Mesodermal cell (in vitro differentiated cells): ENCODE measurements around the gene ZNF37A. TPM values are rescaled to one million over a fixed set of nuclear protein-coding genes. Genes with fewer than 3 reads are reported as not detected.
"Not testable (repeated sequence)": the region's sequence is repeated elsewhere in the genome, so short reads cannot be mapped to it uniquely, and the experiment has no call there.

ENCODE experiments used
- H3K27ac ChIP-seq: 2 replicates; pipeline ENCODE4 v1.7.0; 2013; ENCODE audit warnings: mild to moderate bottlenecking, low read depth, low read length, moderate library complexity; ENCODE audit not compliant: severe bottlenecking
- H3K36me3 ChIP-seq: 2 replicates; pipeline ENCODE4 v1.7.1; 2013; ENCODE audit warnings: mild to moderate bottlenecking, low read length, moderate library complexity; ENCODE audit not compliant: control insufficient read depth, insufficient read depth
- H3K4me1 ChIP-seq: one replicate; pipeline ENCODE4 v1.7.1; 2013; ENCODE audit warnings: mild to moderate bottlenecking, low read length; ENCODE audit not compliant: insufficient read depth, control insufficient read depth, poor library complexity, severe bottlenecking
- H3K4me3 ChIP-seq: 2 replicates; pipeline ENCODE4 v1.7.0; 2013; ENCODE audit warnings: low read length, control low read depth, mild to moderate bottlenecking; ENCODE audit not compliant: insufficient read depth, poor library complexity, severe bottlenecking; ENCODE audit errors: extremely low read depth
- H3K9me3 ChIP-seq: 2 replicates; pipeline ENCODE4 v1.7.1; 2013; ENCODE audit warnings: mild to moderate bottlenecking, low read length, moderate library complexity; ENCODE audit not compliant: control insufficient read depth
- WGBS, 2 experiments: methylation state at CpG; one replicate each; pipeline ENCODE4 v1.1.5; 2013; ENCODE audit warnings: missing lambda C conversion rate in 2 of 2; ENCODE audit not compliant: insufficient coverage in 2 of 2; 5-methylcytosine and 5-hydroxymethylcytosine counted together
- polyA plus RNA-seq, 2 experiments: library from polyadenylated mRNA; stranded (reverse); fragments of 50-300 nt; gene quantifications; one replicate each; pipeline ENCODE4 v1.2.3, GENCODE V29; 2013

ZNF37A gene
- 5.3 TPM for polyA plus RNA-seq (2013, experiment 1 of 2)
- polyA plus RNA-seq (2013, experiment 2 of 2), result 5.7 TPM

GRCh38 chr10:38094158-38094926 is at the start of gene ZNF37A:
ZNF37A (plus strand) TSS chr10:38094337; CDS start chr10:38096618, 2,281 bp downstream.
- peaks cover 4% of the 10 kb centered on the region for H3K9me3 ChIP-seq
- no peak within 1 kb of the TSS for H3K27ac ChIP-seq
- H3K4me3 ChIP-seq, result peak within 1 kb of the TSS; percentile 65
- 15 to 27% methylated on average over 29 to 55 of the region's 59 CpGs for WGBS, 2 experiments
- H3K4me1 ChIP-seq, result no peaks in the 10 kb centered on the region
- peaks cover 31% of the 10 kb centered on the region for H3K36me3 ChIP-seq

GRCh38 chr10:38045129-38045528 is 49.0 kb upstream of the ZNF37A start:
- WGBS, 2 experiments, result no CpG with 5 or more reads among the region's 2 CpGs

GRCh38 chr10:38047666-38048065 is 46.5 kb upstream of the ZNF37A start:
- Histone ChIP-seq H3K4me3 (no peak overlapping the region), H3K4me1 (no peaks in the 10 kb centered on the region), H3K27ac (no peak overlapping the region), H3K9me3 (peaks cover 7% of the 10 kb centered on the region), H3K36me3 (peaks cover 43% of the 10 kb centered on the region)
- no CpG with 5 or more reads among the region's 1 CpG for WGBS, 2 experiments

More at GRCh38 chr10:38045129-38045528, 49.0 kb upstream of the ZNF37A start:
- no peak overlapping the region for H3K27ac ChIP-seq
- no peak overlapping the region for H3K4me3 ChIP-seq
- no peaks in the 10 kb centered on the region for H3K4me1 ChIP-seq
- peaks cover 50% of the 10 kb centered on the region for H3K36me3 ChIP-seq
- no peaks in the 10 kb centered on the region for H3K9me3 ChIP-seq

GRCh38 chr10:38050212-38050611 is 43.9 kb upstream of the ZNF37A start:
- Histone ChIP-seq H3K4me1 (no peaks in the 10 kb centered on the region), H3K36me3 (peaks cover 55% of the 10 kb centered on the region), H3K4me3 (no peak overlapping the region), H3K27ac (no peak overlapping the region), H3K9me3 (peaks cover 28% of the 10 kb centered on the region)
- no CpG with 5 or more reads among the region's 1 CpG for whole genome bisulfite sequencing, 2 experiments

GRCh38 chr10:38054361-38054797 is 39.8 kb upstream of the ZNF37A start:
- H3K4me1 ChIP-seq, result no peaks in the 10 kb centered on the region
- H3K36me3 ChIP-seq, result peaks cover 59% of the 10 kb centered on the region
- H3K9me3 ChIP-seq, result peaks cover 47% of the 10 kb centered on the region
- H3K4me3 ChIP-seq, result no peak overlapping the region
- H3K27ac ChIP-seq, result no peak overlapping the region

GRCh38 chr10:38055274-38055894 is 38.8 kb upstream of the ZNF37A start:
- Histone ChIP-seq H3K36me3 (peaks cover 57% of the 10 kb centered on the region), H3K9me3 (peaks cover 45% of the 10 kb centered on the region)
- not testable (repeated sequence) for H3K4me3 ChIP-seq, H3K27ac ChIP-seq, H3K4me1 ChIP-seq
- no CpG with 5 or more reads among the region's 5 CpGs for WGBS, 2 experiments

- not testable (repeated sequence) for H3K4me3 ChIP-seq, H3K36me3 ChIP-seq, H3K27ac ChIP-seq, H3K4me1 ChIP-seq, H3K9me3 ChIP-seq
- 78% methylated on average over 1 of the region's 1 CpG; no CpG with 5 or more reads in 1 of the 2 experiments for WGBS, 2 experiments
Observed at GRCh38 chr10:38069663-38070062, 24.5 kb upstream of the ZNF37A start.

GRCh38 chr10:38070501-38070900 is 23.6 kb upstream of the ZNF37A start:
- peaks cover 10% of the 10 kb centered on the region for H3K9me3 ChIP-seq
- WGBS, 2 experiments, result 63 to 90% methylated on average over 4 to 6 of the region's 8 CpGs
- no peaks in the 10 kb centered on the region for H3K4me1 ChIP-seq
- no peak overlapping the region for H3K4me3 ChIP-seq
- no peaks in the 10 kb centered on the region for H3K36me3 ChIP-seq
- H3K27ac ChIP-seq, result no peak overlapping the region

GRCh38 chr10:38072552-38072951 is 21.6 kb upstream of the ZNF37A start:
- no peak overlapping the region for H3K4me3 ChIP-seq

GRCh38 chr10:38076687-38077086 is 17.4 kb upstream of the ZNF37A start:
- Histone ChIP-seq H3K9me3 (peaks cover 40% of the 10 kb centered on the region), H3K4me1 (no peaks in the 10 kb centered on the region), H3K36me3 (no peaks in the 10 kb centered on the region), H3K4me3 (no peak overlapping the region), H3K27ac (no peak overlapping the region)
- 46 to 86% methylated on average over 1 to 2 of the region's 2 CpGs for WGBS, 2 experiments

More at GRCh38 chr10:38072552-38072951, 21.6 kb upstream of the ZNF37A start:
- Histone ChIP-seq H3K4me1 (no peaks in the 10 kb centered on the region), H3K36me3 (no peaks in the 10 kb centered on the region), H3K9me3 (peaks cover 24% of the 10 kb centered on the region), H3K27ac (no peak overlapping the region)

- H3K27ac ChIP-seq, H3K4me3 ChIP-seq: not testable (repeated sequence)
- WGBS, 2 experiments, result 91 to 98% methylated on average over 14 of the region's 15 CpGs
Observed at GRCh38 chr10:38093318-38093717, 819 bp upstream of the ZNF37A start.

More at GRCh38 chr10:38093318-38093717, 819 bp upstream of the ZNF37A start:
- H3K9me3 ChIP-seq, H3K4me1 ChIP-seq: not testable (repeated sequence)
- peaks cover 25% of the 10 kb centered on the region for H3K36me3 ChIP-seq
